SIG-M5 treated with dmso at 0.1 percent for 504 hours (cell line): ENCODE results near the gene KRTAP1-3.
"Not testable (repeated sequence)": the region's sequence is repeated elsewhere in the genome, so short reads cannot be mapped to it uniquely, and the experiment has no call there.

Source experiments
- DNase-seq: peaks from one replicate; lab custom pipeline; 2025; ENCODE audit not compliant: unreplicated experiment; lab: John Stamatoyannopoulos, UW

Gene KRTAP1-3

DNA sequence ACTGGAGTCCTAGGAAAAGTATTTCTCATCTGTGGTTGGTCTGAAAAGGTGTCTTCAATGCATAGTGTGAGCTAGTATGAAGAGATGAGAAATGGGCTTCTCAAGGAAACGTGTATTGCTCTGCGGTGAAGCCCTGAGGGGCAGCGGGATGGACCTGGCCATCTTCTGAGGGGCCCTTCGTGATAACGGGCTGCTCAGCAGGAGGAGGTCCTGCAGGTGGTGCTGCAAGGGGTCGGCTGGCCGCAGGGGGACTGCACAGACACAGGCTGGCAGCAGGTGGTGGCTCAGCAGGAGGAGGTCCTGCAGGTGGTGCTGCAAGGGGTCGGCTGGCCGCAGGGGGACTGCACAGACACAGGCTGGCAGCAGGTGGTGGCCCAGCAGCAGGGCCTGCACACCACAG lies 19.9 kb upstream of the KRTAP1-3 start:
- DNase-seq, result not testable (repeated sequence)

DNA sequence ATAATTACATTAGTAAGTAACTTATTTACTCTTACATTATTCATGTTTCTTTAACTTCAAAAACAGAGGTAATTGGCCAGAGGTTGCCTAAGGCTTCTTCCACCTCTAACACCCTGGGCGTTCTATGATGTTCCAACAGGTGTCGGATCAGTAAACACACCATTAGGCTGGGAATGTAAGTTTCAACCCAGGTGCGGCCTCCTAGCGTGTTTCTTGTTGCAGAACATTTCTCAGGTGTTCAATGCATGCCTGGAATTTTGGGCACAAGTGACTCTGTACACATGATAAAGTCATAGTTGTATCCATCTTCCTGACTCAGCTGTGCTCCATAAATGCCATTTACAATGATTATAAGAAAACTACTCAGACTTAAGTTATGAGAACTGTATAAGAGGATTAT lies 19.4 kb upstream of the KRTAP1-3 start:
- DNase-seq, result no peak

DNA sequence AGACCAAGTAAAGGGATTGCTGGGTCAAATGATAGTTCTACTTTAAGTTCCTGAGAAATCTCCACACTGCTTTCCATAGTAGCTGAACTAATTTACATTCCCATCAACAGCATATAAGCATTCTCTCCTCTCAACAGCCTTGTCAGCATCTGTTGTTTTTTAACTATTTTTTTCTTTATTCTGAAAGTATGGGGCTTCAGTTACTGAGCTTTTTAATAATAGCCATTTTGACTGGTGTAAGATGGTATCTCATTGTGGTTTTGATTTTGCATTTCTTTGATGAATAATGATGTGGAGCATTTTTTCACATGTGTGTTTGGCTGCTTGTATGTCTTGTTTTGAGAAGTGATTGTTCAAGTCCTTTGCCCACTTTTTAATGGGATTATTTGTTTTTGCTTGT lies 17.9 kb upstream of the KRTAP1-3 start:
- DNase-seq, result no peak

DNA sequence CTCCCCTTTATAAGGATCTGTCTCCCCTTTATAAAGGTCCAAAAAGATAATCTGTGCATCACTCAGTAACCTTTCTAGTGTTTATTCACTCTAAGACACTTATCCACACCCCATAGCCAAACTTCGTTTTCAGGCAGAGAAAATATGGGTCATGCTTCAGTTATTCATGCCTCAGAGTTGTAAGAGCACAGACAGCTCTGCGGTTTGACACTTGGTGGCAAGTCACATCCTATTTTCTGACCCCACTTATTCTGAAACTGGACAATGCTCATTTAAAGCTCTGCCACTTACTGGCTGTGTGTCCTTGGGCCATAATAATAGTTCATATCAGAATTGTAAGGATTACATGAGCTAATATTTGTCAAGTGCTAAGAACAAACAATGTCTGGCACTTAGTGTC lies 14.4 kb upstream of the KRTAP1-3 start:
- DNase-seq, result no peak

DNA sequence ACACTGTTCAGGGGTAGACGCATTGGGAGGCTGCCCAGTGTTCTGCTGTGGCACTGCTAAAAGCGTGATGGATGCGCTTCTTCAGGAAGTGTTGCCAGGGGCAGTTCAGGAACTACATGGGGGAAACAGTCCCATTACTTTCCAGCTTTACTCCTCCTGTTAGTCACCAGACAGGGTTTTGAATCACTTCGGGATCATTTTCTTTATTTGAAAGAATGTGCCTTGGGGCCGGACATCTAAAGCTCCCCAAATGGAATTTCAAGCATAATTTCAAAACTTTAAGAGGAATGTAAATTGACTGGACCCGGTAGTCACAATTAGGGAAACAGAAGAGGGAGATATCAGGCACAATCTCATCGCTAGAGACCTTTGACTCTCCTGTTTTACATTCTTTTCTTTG lies 13.8 kb upstream of the KRTAP1-3 start:
- DNase-seq, result no peak

DNA sequence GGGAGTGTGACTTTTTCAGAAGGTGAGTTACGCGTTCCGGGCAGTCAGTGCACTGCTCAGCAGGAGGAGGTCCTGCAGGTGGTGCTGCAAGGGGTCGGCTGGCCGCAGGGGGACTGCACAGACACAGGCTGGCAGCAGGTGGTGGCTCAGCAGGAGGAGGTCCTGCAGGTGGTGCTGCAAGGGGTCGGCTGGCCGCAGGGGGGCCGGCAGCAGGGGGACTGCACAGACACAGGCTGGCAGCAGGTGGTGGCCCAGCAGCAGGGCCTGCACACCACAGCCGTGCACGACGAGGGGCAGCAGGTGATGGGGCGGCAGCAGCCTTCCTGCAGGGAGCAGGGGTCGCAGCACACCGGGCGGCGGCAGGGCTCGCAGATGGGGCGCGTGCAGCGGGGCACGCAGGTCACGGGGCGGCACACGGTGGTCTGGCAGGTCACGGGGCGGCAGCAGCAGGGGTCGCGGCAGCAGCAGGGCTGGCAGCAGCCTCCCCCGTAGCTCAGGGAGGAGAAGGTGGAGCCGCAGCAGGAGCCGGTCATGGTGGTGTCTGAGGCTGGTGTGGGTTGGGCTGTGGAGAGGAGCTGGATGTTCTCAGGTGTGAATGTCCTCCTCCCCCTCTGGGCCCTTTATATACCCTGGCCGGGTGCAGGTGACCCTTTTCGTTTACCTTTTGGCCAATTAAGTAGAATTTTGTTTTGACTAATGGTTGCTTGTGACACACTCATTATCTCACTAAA lies 12.2 kb upstream of the KRTAP1-3 start, which contains the start of gene KRTAP2-1:
TSS of gene KRTAP2-1 (minus strand) at position 582 of the 731 bp plus-strand sequence. CDS start at position 533, 49 bp downstream.
- not testable (repeated sequence) for DNase-seq

DNA sequence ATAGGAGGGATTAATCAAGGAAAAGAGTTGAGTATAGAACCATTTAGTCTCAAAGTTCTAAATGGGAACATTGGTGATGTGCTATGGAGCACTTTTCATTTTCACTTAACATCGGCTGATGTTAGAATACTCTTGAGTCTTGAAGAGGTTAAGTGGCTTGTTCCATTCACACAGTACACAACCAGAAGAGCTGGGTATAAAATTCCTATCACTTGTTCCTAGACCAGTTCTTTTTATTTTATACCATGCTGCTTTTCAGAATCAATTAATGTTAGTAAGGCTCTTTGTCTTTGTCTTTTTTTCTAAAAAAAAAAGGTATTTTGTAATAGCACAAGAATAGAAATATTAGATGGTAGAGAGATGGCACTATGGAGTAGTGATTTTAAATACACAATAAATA lies 8.3 kb upstream of the KRTAP1-3 start:
- no peak for DNase-seq

DNA sequence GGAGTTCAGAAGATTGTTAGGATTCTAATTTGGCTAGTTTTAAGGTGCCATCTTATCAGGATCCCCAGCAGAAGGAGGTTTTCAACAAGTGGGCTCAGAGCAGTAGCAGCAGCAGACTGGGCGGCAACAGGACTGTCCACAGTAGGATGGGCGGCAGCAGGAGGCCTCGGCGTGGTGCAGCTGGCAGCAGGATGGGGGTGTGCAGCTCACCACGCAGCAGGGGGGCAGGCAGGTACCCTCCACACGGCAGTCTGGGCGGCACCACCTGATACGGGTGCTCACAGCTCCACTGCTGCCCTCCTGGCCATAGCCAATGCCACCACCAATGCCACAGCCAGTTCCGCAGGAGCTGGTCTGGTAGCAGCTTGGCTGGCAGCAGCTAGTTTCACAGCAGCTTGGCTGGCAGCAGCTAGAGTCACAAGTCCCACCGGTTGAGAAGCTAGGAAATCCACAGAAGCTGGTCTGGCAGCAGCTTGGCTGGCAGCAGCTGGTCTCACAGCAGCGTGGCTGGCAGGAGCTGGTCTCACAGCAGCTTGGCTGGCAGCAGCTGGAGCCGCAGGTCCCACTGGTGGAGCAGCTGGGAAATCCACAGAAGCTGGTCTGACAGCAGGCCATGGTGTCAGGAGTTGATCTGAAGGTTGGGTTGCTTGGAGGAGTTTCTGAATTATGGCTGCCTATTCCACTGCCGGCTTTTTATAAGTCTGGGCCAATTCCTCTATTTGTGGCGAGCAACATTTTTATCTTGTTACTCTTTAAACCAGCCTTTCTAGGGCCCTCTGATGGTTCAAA lies 6.3 kb upstream of the KRTAP1-3 start, which contains the start of gene KRTAP1-1:
TSS of gene KRTAP1-1 (minus strand) at position 668 of the 789 bp plus-strand sequence. CDS start at position 615, 53 bp downstream.
- DNase-seq, result not testable (repeated sequence)

DNA sequence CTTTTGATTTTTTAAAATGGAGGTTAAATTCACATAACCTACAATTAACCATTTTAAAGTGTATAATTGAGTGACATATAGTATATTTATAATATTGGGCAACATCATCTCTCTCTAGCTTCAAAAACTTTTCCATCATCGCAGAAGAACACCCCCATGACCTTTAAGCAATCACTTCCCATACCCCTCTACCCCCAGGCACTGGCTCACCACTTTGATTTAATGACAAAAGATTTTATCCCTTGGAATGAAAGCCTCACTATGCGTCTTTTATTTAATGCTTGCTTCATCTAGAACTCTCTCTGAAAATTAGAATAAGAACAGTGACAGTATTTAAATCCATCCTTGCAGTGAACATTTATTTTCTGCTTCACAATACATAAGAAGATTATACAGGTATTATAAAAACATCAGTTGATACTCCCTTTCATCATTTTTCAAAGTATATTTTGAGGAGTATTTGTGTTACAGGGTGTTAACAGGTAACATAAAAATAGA lies 3.2 kb upstream of the KRTAP1-3 start:
- DNase-seq, result no peak

DNA sequence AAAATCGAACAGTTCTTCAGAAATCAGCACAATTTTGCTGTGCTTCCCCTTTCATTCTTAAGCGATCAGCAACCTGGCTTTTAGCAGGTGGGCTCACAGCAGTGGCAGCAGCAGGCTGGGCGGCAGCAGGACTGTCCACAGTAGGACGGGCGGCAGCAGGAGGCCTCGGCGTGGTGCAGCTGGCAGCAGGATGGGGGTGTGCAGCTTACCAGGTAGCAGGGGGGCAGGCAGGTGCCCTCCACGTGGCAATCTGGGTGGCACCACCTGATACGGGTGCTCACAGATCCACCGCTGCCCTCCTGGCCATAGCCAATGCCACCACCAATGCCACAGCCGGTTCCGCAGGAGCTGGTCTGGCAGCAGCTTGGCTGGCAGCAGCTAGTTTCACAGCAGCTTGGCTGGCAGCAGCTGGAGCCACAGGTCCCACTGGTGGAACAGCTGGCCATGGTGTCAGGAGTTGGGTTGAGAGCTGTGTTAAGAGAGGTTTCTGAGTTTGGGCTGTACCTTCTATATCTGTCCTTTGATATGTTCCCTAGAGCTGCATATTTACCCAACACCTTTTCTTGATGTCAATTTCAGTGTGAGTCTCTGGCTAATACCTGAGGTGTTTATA lies 4.9 kb downstream of the KRTAP1-3 start, which contains the start of gene KRTAP1-4:
TSS of gene KRTAP1-4 (minus strand) at position 563 of the 613 bp plus-strand sequence. CDS start at position 446, 117 bp downstream.
- DNase-seq, result no peak

DNA sequence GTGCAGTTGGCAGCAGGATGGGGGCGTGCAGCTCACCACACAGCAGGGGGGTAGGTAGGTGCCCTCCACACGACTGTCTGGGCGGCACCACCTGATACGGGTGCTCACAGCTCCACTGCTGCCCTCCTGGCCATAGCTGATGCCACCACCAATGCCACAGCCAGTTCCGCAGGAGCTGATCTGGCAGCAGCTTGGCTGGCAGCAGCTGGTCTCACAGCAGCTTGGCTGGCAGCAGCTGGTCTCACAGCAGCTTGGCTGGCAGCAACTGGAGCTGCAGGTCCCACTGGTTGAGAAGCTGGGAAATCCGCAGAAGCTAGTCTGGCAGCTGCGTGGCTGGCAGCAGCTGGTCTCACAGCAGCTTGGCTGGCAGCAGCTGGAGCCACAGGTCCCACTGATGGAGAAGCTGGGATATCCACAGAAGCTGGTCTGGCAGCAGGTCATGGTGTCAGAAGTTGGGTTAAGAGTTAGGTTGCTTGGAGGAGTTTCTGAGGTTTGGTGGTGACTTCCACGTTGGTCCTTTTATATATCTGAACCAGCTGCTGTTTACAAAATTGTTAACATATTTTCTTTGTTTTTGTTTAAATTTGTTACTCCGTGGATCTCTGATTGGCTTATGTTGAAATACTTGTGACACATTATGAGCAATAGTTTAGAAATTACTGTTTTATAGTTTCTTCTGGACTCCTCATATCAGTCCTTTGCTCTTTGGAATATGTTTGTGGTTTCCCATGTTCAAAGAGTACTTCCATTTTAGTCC lies 7.8 kb downstream of the KRTAP1-3 start, which contains the start of gene KRTAP1-5:
TSS of gene KRTAP1-5 (minus strand) at position 494 of the 757 bp plus-strand sequence. CDS start at position 441, 53 bp downstream.
- DNase-seq, result no peak

DNA sequence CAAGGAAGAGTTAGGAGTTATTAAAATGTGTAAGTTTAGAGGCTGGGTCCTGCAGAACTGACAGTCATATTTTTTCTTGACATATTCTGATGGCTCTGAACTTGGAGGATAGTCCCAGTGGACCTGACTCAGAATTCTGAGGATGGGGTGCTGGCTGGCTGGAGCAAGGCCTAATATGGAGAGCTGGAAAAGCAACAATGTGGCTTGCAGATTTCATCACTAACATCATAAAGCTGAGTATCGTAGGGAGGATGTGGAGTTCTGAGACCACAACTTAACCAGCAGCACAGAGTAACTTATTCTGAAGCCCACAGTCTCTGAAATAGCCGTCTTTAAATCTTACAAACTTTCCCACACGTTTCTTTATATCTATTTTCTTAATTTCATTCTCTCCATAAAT lies 10.0 kb downstream of the KRTAP1-3 start:
- DNase-seq, result no peak

DNA sequence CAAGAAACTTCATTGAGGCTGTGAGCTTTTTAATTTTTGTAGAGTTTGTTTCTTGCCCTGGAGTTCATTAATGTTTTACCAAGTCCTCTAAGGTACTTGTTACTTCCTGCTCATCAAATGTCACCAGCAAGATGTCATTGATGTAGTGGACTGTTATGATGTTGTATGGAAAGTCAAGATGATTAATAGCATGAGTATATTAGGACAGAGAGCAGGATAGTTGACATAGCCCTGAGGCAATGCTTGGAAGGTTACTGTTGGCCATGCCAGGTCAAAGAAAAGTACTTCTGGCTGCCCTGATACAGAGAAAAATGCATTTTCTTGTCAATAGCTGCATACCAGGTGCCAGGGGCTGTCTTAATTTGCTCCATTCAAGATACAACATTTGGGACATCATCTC lies 14.3 kb downstream of the KRTAP1-3 start:
- DNase-seq, result no peak

DNA sequence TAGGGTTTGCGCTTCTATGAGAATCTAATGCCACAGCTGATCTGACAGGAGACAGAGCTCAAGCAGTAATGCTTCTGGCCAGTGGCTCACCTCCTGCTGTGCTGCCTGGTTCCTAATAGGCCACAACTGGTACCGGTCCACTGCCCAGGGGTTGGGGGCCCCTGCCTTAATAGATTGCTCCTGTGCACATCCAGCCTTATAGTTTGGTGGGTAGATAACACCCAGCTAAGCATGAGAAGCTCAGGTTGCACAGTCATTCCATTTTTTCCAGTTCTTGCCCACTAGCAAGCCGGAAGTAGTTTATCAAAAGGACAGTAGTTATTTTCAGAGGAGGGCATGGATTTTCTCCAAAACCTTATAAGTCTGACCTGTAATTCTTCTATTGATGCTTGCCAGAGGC lies 15.3 kb downstream of the KRTAP1-3 start:
- no peak for DNase-seq

DNA sequence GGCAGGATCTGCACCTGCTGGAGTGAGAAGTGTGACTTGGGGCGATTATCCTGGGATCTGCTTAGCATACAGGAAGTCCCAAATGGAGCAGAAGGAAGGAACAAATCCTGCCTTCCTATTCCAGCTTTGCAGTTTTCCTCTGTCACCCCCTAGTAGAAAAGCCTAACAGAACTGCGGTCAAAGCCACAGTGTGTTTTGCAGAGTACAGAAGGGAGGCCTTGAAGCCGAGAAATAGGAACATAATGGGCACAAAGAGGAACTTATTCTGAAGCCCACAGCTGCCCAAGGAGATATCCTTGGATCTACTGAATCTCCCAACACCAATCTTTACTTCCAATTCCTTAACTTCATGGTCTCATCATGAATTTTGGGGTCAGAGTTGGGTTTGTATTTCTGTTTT lies 16.1 kb downstream of the KRTAP1-3 start:
- no peak for DNase-seq

DNA sequence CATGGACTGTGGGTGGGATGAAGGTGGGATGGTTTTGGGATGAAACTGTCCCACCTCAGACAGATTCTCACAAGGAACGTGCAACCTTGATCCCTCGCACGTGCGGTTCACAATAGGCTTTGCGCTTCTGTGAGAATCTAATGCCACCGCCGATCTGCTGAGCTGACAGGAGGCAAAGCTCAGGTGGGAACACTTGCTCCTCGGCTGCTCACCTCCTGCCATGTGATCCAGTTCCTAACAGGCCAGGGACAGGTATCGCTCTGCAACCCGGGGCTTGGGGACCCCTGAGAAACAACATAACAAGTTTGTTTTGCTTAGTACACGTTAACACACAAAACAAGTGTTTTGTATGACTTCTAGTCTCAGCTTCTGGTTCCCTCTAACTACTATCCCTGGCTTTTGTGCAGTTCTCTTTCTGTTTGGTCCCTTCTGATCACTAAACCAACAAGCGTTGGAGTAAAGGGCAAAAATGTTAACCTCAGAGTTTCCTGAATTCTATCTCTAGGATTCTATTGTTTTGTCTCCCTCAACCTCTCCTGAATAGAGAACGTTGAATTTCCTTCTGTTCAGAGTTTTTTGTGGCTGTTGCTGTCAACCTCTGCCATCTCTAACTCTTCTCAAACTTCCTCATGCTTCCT lies 18.0 kb downstream of the KRTAP1-3 start:
- no peak for DNase-seq

DNA sequence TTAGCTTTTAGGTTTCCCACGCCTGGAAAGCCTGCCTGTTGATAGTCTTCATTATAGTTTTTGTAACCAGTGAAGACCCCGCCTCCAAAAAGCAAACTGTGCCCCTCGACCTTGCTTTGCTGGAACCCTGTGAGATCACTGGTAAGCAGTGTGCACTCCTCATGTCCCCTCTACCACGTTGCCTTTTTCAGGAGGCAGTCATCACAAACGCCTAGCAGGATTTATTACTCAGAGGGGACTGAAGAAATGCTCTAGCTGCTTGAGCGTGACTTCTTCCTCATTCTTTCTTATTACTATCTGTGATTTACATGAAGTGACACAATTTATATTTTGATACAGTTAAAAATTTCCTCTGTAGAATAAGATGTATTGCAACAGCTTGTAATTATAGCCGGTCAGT lies 19.2 kb downstream of the KRTAP1-3 start:
- DNase-seq, result no peak

DNA sequence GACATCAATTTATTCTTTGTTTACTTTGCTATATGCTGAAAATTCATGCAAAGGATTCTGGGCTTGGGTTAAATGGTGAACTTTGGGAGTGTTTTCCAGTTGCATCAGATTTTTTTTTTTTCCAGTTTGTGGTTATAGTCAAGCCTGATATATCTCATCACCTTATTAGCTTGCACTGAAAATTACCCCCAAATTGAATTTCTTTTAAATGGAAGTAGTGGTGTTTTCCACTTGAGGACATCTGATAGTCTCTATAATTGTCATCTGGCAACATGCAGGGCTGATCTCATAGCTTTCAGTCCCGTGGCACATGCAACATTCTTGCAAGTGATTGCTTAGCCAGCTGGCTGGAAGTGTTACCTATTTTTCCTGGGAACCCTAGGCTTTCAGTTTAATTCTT lies 21.1 kb downstream of the KRTAP1-3 start:
- DNase-seq, result no peak

DNA sequence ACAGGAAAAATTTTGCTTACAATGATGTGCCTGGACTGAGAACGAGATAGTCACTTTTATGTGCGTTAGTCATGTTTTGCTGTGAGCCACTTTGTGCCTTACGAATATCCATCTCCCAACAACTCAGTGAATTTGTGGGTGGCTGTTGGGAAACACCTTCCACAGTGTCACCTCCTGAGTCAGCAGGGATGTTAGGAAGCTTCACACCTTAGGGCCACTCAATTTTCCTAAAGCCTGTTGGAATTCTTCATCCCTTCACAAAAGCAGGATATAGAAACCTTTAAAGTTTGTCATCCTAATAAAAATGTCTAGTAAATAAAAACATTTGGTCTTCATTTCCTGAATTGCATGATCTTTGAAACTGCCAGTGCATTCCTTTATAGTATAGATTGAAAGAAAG lies 21.5 kb downstream of the KRTAP1-3 start:
- no peak for DNase-seq
